PC-9 (cell line): Measurements from ENCODE around the gene GUCA1A. TPM values are rescaled to one million over a fixed set of nuclear protein-coding genes. Genes with fewer than 3 reads are reported as not detected.

Experiments used
- BruUV-seq: library from RNA; stranded (reverse); fragments of 400-500 nt; replicated peaks from 2 replicates; lab custom pipeline; 2021; lab: Mats Ljungman, UMichigan
- CTCF ChIA-PET: fragments of 300-600 bp; sonication (Branson Sonifier 250); formaldehyde crosslinking; loops from one replicate; lab custom pipeline; 2022; ENCODE audit warnings: antibody characterized with exemption; lab: Charles Lee
- POLR2A ChIA-PET: fragments of 300-600 bp; sonication (Branson Sonifier 250); formaldehyde crosslinking; loops from one replicate; lab custom pipeline; 2022; ENCODE audit warnings: antibody characterized with exemption; ENCODE audit not compliant: unreplicated experiment; lab: Charles Lee
- DNase-seq, 2 experiments: peaks; one replicate each; pipeline versions ENCODE4 v3.0.0 to v3.0.0-alpha.2; 2015 to 2022; ENCODE audit warnings: mixed read lengths in 1 of 2
- H2AFZ ChIP-seq: fragments of 200-600 bp; sonication (generic); 2 replicates; pipeline ENCODE4 v1.8.1; 2017; ENCODE audit warnings: antibody characterized with exemption
- H3F3A ChIP-seq: fragments of 200-600 bp; sonication (generic); 2 replicates; pipeline ENCODE4 v1.8.1; 2017; ENCODE audit warnings: antibody characterized with exemption, mild to moderate bottlenecking, low read depth; ENCODE audit not compliant: insufficient read depth
- H3K27ac ChIP-seq: fragments of 200-600 bp; sonication (generic); 2 replicates; pipeline ENCODE4 v1.6.1; 2016; ENCODE audit warnings: mixed run types
- H3K27me3 ChIP-seq: fragments of 200-600 bp; sonication (generic); 2 replicates; pipeline ENCODE4 v1.6.1; 2016; ENCODE audit warnings: low read depth, mixed run types; ENCODE audit not compliant: insufficient read depth
- H3K36me3 ChIP-seq: fragments of 200-600 bp; sonication (generic); 2 replicates; pipeline ENCODE4 v1.6.1; 2016; ENCODE audit warnings: low read depth, mixed run types
- H3K4me1 ChIP-seq: fragments of 200-600 bp; sonication (generic); replicated peaks from 2 replicates; pipeline ENCODE4 v1.6.1; 2016; ENCODE audit warnings: mixed run types; ENCODE audit not compliant: insufficient read depth
- H3K4me2 ChIP-seq: fragments of 200-600 bp; sonication (generic); 2 replicates; pipeline ENCODE4 v1.6.1; 2017; ENCODE audit warnings: mixed run types
- H3K4me3 ChIP-seq: fragments of 200-600 bp; sonication (generic); 2 replicates; pipeline ENCODE4 v1.6.1; 2016; ENCODE audit warnings: mixed run types
- H3K79me2 ChIP-seq: fragments of 200-600 bp; sonication (generic); 2 replicates; pipeline ENCODE4 v1.6.1; 2017; ENCODE audit warnings: low read depth, mixed run types
- H3K9me2 ChIP-seq: fragments of 200-600 bp; sonication (generic); 2 replicates; pipeline ENCODE4 v1.8.1; 2017; ENCODE audit warnings: mild to moderate bottlenecking; ENCODE audit not compliant: insufficient read depth
- H3K9me3 ChIP-seq: fragments of 200-600 bp; sonication (generic); 2 replicates; pipeline ENCODE4 v1.8.1; 2016; ENCODE audit warnings: low read depth; ENCODE audit not compliant: insufficient read depth
- H4K20me1 ChIP-seq: fragments of 200-600 bp; sonication (generic); 2 replicates; pipeline ENCODE4 v1.8.1; 2017; ENCODE audit not compliant: insufficient read depth
- CTCF ChIP-seq: fragments of 200-600 bp; sonication (generic); conservative IDR thresholded peaks from 2 replicates; pipeline ENCODE4 v1.6.1; 2017; ENCODE audit warnings: mixed run types, antibody characterized with exemption, mild to moderate bottlenecking, moderate library complexity
- EZH2 ChIP-seq: fragments of 200-600 bp; sonication (generic); IDR thresholded peaks from 2 replicates; pipeline ENCODE4 v1.8.0; 2017; ENCODE audit warnings: antibody characterized with exemption, low read depth
- intact Hi-C: fragments of 100-400 bp; cut with micrococcal nuclease; formaldehyde crosslinking; loops from one replicate; pipeline ENCODE4 v1.10.0; 2022; ENCODE audit not compliant: unreplicated experiment
- total RNA-seq: library from RNA; stranded (reverse); gene quantifications from 2 replicates; pipeline ENCODE4 v1.2.3, GENCODE V29; 2021

Gene GUCA1A
- total RNA-seq, 1 experiment from 2014 or later, result not detected

GRCh38 chr6:42129360-42129676 lies 43.8 kb upstream of the GUCA1A start:
- CTCF ChIA-PET, result no interaction called here
- intact Hi-C loops, result no loop called here
- no peaks in the 10 kb centered on the region for H3K27me3 ChIP-seq
- no TSS peak for BruUV-seq
- peaks cover 41% of the 10 kb centered on the region for H3K36me3 ChIP-seq
- no peak overlapping the region for H3K4me2 ChIP-seq
- H3K4me1 ChIP-seq, result peaks cover 29% of the 10 kb centered on the region
- no peak overlapping the region for H3K27ac ChIP-seq
- TF ChIP-seq EZH2, result no peak
- no peak for TF ChIP-seq CTCF
- no peak overlapping the region for H2AFZ ChIP-seq
- POLR2A ChIA-PET, result no interaction called here
- peaks cover 47% of the 10 kb centered on the region for H3K79me2 ChIP-seq
- H3K9me3 ChIP-seq, result no peaks in the 10 kb centered on the region
- H3K4me3 ChIP-seq, result no peak overlapping the region
- no peak for DNase-seq
- H4K20me1 ChIP-seq, result 0 out of 2 replicates have a peak, but pooled peaks cover 5% of the 10 kb centered on the region
- H3K9me2 ChIP-seq, result no peaks in the 10 kb centered on the region
- H3F3A ChIP-seq, result peaks cover 23% of the 10 kb centered on the region; the same call in 1 of the 2 replicates

GRCh38 chr6:42131531-42131930 lies 41.6 kb upstream of the GUCA1A start:
- TF ChIP-seq CTCF (no peak), EZH2 (no peak)
- ChIA-PET POLR2A (no interaction called here), CTCF (no interaction called here)
- Histone ChIP-seq H3K4me3 (no peak overlapping the region), H3K27ac (peak overlapping the region; percentile 74), H3K4me2 (peak overlapping the region; percentile 45), H3K27me3 (no peaks in the 10 kb centered on the region), H3F3A (peaks cover 18% of the 10 kb centered on the region; the same call in 1 of the 2 replicates), H2AFZ (no peak overlapping the region), H3K36me3 (peaks cover 35% of the 10 kb centered on the region), H3K9me2 (no peaks in the 10 kb centered on the region), H4K20me1 (0 out of 2 replicates have a peak, but pooled peaks cover 5% of the 10 kb centered on the region), H3K79me2 (peaks cover 66% of the 10 kb centered on the region), H3K9me3 (no peaks in the 10 kb centered on the region), H3K4me1 (peaks cover 34% of the 10 kb centered on the region)
- peak; percentile 38 to 53 for DNase-seq
- intact Hi-C loops, result no loop called here
- no TSS peak for BruUV-seq

GRCh38 chr6:42133926-42134325 lies 39.2 kb upstream of the GUCA1A start:
- no peaks in the 10 kb centered on the region for H3K9me3 ChIP-seq
- intact Hi-C loops, result no loop called here
- 0 out of 2 replicates have a peak, but pooled peaks cover 6% of the 10 kb centered on the region for H4K20me1 ChIP-seq
- peaks cover 15% of the 10 kb centered on the region; the same call in 1 of the 2 replicates for H3K36me3 ChIP-seq
- TF ChIP-seq EZH2, result no peak
- TF ChIP-seq CTCF, result no peak
- DNase-seq, result no peak
- H3K27ac ChIP-seq, result no peak overlapping the region
- no TSS peak for BruUV-seq
- H3F3A ChIP-seq, result peaks cover 35% of the 10 kb centered on the region
- no peaks in the 10 kb centered on the region for H3K27me3 ChIP-seq
- H3K9me2 ChIP-seq, result no peaks in the 10 kb centered on the region
- ChIA-PET CTCF (interaction anchor here (0.7 kb wide), 1 partner anchor 11 kb away, joined by 3 read pairs; no protein-coding TSS in a partner anchor), POLR2A (no interaction called here)
- no peak overlapping the region for H2AFZ ChIP-seq
- H3K79me2 ChIP-seq, result peaks cover 81% of the 10 kb centered on the region
- H3K4me1 ChIP-seq, result peaks cover 58% of the 10 kb centered on the region
- no peak overlapping the region for H3K4me3 ChIP-seq
- H3K4me2 ChIP-seq, result no peak overlapping the region
